Parathyroid adenoma (tissue), 2 donors: Measurements from ENCODE around the gene SHISA7.
"Not testable (repeated sequence)": the region's sequence is repeated elsewhere in the genome, so short reads cannot be mapped to it uniquely, and the experiment has no call there.

Source experiments
- H2AFZ ChIP-seq: fragments of 300-600 bp; sonication (generic); one replicate; pipeline ENCODE4 v1.7.0; 2017; ENCODE audit warnings: antibody characterized with exemption, mild to moderate bottlenecking
- H3K27ac ChIP-seq: fragments of 300-600 bp; sonication (generic); one replicate; pipeline ENCODE4 v1.7.0; 2017
- H3K27me3 ChIP-seq: fragments of 300-600 bp; sonication (generic); one replicate; pipeline ENCODE4 v1.7.0; 2017; ENCODE audit warnings: low read length; ENCODE audit not compliant: control insufficient read depth, insufficient read depth
- H3K36me3 ChIP-seq: fragments of 300-600 bp; sonication (generic); one replicate; pipeline ENCODE4 v1.7.0; 2017; ENCODE audit warnings: low read length; ENCODE audit not compliant: control insufficient read depth, insufficient read depth
- H3K4me1 ChIP-seq: fragments of 300-600 bp; sonication (generic); one replicate; pipeline ENCODE4 v1.7.0; 2017; ENCODE audit warnings: control low read depth
- H3K4me2 ChIP-seq: fragments of 300-600 bp; sonication (generic); one replicate; pipeline ENCODE4 v1.7.0; 2017; ENCODE audit warnings: low read length
- H3K4me3 ChIP-seq: fragments of 300-600 bp; sonication (generic); one replicate; pipeline ENCODE4 v1.7.0; 2017; ENCODE audit warnings: low read depth, low read length
- H3K79me2 ChIP-seq: fragments of 300-600 bp; sonication (generic); one replicate; pipeline ENCODE4 v1.7.0; 2017; ENCODE audit warnings: control low read depth
- H3K9ac ChIP-seq: fragments of 300-600 bp; sonication (generic); one replicate; pipeline ENCODE4 v1.7.0; 2017; ENCODE audit warnings: mild to moderate bottlenecking
- H3K9me3 ChIP-seq: fragments of 300-600 bp; sonication (generic); one replicate; pipeline ENCODE4 v1.7.0; 2017; ENCODE audit warnings: low read length; ENCODE audit not compliant: control insufficient read depth
- CTCF ChIP-seq: fragments of 300-600 bp; sonication (generic); IDR thresholded peaks from one replicate; pipeline ENCODE4 v1.7.0; 2017; ENCODE audit warnings: antibody characterized with exemption, mild to moderate bottlenecking
- donor health status: primary hyperparathyroidism.

The SHISA7 gene

DNA sequence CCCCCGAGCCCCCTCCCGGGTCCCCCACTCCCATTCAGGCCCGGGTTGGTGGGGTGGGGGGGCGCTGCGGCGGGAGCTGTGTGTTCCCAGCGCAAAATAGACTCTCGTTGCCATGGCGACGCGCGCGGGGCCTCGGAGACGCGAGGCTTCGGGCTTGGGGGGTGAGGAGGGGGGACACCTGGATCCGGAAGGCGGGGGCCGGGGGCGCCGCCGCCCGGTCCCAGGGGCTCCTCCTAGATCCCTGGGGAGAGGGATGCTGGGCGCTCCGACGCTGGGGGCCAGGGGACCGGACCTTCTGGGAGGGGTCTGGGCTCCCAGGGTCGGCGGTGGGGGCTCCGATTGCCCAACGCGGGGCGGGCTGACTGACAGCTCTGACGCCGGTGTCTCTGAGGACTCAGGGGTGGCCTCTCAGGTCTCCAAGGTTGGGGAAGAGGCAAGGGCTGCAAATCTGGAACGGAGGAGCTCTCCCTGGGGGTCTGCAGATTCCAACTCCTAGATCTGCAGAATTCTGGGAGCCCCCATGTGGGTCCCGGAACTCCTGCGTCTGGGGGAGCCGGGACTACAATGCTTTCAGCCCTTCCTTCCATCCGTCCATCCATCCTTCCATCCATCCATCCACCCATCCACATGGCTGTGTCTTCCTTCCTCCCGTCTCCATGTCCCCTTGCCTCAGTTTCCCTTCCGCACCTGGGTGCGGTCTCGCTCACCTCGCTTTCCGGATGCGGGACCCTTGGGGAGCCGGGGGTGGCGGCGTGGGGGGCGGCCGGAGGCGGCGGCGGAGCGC is 9.1 kb upstream of the SHISA7 start:
- Histone ChIP-seq H3K27ac (no peak overlapping the region), H3K4me1 (peaks cover 8% of the 10 kb centered on the region), H2AFZ (no peak overlapping the region), H3K9me3 (no peaks in the 10 kb centered on the region), H3K79me2 (no peaks in the 10 kb centered on the region), H3K27me3 (peaks cover 3% of the 10 kb centered on the region), H3K9ac (no peak overlapping the region), H3K4me2 (peak overlapping the region; percentile 31), H3K4me3 (no peak overlapping the region), H3K36me3 (no peaks in the 10 kb centered on the region)
- TF ChIP-seq CTCF = no peak

DNA sequence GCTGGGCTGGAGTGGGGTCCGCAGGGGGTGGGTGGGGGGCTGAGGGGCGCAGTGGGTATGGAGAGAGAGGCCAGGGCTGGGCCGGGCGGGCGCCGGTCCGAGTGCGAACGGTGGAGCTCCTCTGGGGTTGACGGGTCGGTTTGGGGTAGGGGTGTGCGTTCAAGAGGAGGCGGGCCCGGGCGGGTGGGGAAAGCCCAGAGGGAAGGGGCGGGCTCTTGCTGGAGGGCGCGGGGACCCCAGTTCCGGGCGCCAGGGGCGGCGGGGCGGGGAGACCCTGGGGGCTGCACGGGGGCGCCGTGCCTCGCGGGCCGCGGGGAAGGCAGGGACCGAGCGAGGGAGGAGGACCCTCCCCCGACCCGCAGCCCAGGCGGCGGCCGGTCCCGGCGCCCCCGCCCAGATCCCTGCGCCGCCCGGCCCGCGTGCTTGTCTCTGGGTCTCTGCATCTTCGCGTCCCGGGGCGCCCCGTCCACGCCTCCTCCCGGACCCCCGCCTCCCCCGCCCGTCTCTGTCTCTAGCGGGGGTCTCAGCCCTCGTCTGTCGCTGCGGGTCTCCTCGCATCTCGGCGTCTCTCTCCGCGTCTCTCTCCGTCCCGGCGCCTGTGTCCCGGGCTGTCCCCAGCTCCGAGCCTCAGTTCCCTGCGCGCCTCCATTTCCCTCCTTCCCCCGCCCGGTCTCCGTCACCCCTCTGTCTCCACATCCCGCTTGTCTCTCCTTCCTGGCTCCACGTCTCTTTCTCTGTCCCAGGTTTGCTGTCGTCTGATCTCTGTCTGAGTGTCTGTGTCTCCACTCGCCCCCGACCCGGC is 8.3 kb upstream of the SHISA7 start:
- no peak for TF ChIP-seq CTCF
- no peak overlapping the region for H3K9ac ChIP-seq
- H3K79me2 ChIP-seq = no peaks in the 10 kb centered on the region
- H2AFZ ChIP-seq = no peak overlapping the region
- no peaks in the 10 kb centered on the region for H3K36me3 ChIP-seq
- no peaks in the 10 kb centered on the region for H3K9me3 ChIP-seq
- no peak overlapping the region for H3K27ac ChIP-seq
- H3K4me1 ChIP-seq = peaks cover 8% of the 10 kb centered on the region
- H3K4me2 ChIP-seq = peak overlapping the region; percentile 31
- peaks cover 3% of the 10 kb centered on the region for H3K27me3 ChIP-seq
- no peak overlapping the region for H3K4me3 ChIP-seq

GRCh38 chr19:55449469-55449868 is 6.4 kb upstream of the SHISA7 start:
- Histone ChIP-seq H3K4me1 (peaks cover 8% of the 10 kb centered on the region), H2AFZ (no peak overlapping the region), H3K79me2 (no peaks in the 10 kb centered on the region), H3K4me2 (no peak overlapping the region), H3K9ac (no peak overlapping the region), H3K36me3 (no peaks in the 10 kb centered on the region), H3K9me3 (no peaks in the 10 kb centered on the region), H3K27ac (no peak overlapping the region), H3K27me3 (peaks cover 3% of the 10 kb centered on the region), H3K4me3 (no peak overlapping the region)
- TF ChIP-seq CTCF = no peak

DNA sequence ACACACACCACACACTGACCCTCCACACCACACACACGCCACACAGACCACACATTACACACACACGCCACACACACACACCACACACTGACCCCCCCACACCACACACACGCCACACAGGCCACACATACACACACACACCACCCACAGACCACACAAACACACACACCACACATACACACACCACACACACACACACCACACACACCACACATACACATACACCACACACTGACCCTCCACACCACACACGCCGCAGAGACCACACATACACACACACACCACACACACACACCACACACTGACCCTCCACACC is 5.0 kb upstream of the SHISA7 start:
- H3K27me3 ChIP-seq, H3K79me2 ChIP-seq: not testable (repeated sequence)

GRCh38 chr19:55447421-55448174 is 4.5 kb upstream of the SHISA7 start:
- Histone ChIP-seq H3K36me3 (no peaks in the 10 kb centered on the region), H3K27me3 (peaks cover 3% of the 10 kb centered on the region), H3K9me3 (no peaks in the 10 kb centered on the region), H3K4me1 (peaks cover 8% of the 10 kb centered on the region), H3K9ac (no peak overlapping the region), H3K79me2 (no peaks in the 10 kb centered on the region), H3K4me3 (no peak overlapping the region), H3K27ac (no peak overlapping the region), H2AFZ (no peak overlapping the region), H3K4me2 (no peak overlapping the region)
- no peak for TF ChIP-seq CTCF

More for the DNA sequence above, 5.0 kb upstream of the SHISA7 start:
- H3K4me3 ChIP-seq, H3K4me1 ChIP-seq, H3K9ac ChIP-seq, H2AFZ ChIP-seq, H3K4me2 ChIP-seq, H3K27ac ChIP-seq, H3K9me3 ChIP-seq, H3K36me3 ChIP-seq: not testable (repeated sequence)
